ENCODE measurements around the gene EIF4EBP3. TPM values are rescaled to one million over a fixed set of nuclear protein-coding genes. Genes with fewer than 3 reads are reported as not detected.

EIF4EBP3 gene
- total and polyA plus RNA-seq, 9 of the 15 experiments (the other 6 are each of a cell fraction or from before 2014, with no cell fraction given), result 1.3 to 7.5 (median 3.8) TPM

DNA sequence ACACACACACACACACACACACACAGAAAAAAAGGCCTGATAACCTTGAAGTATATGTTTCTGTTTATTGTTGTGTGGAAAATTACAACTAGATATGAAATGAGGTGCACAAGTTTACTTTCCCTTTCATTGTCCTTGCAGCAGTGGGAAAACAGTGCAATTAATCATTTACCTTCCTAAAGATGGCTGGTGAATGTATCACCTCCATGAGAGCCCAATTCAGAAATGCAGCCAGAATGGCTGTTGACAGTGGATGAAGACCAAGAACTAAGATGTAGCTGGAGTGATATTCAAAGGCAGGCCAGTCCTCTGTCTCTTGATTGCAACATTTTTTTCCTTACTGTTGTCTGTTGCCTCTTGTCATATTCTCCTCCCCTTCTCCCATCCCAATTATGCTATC lies 49.6 kb upstream of the EIF4EBP3 start:
- no TSS peak for BruUV-seq (replicated peaks)
- in situ Hi-C loops (cut with MboI), result no loop called here
- no peaks in the 10 kb centered on the region for H4K20me1 ChIP-seq (replicated peaks; ENCODE audit: control insufficient read depth, insufficient read depth, low read length)
- TF ChIP-seq CEBPG (CRISPR knock-in tag; IDR thresholded peaks at IDR 0.05) (no peak), CEBPG (tag; conservative IDR thresholded peaks at IDR 0.05 in 1 of 2, IDR thresholded peaks at IDR 0.05 in 1 of 2) (peak in 1 of 2 experiments; percentile 21; a peak in 2 of 4 replicates), EZH2 (IDR thresholded peaks at IDR 0.05; ENCODE audit: borderline replicate concordance, low read depth, low read length) (no peak), SP2 (IDR thresholded peaks at IDR 0.05; ENCODE audit: extremely low read depth, low read depth, low read length, poor library complexity, severe bottlenecking) (no peak)
- H3K4me2 ChIP-seq (ENCODE audit: insufficient read depth, low read length), result no peak overlapping the region
- no peak for FAIRE-seq
- no peaks in the 10 kb centered on the region for H3K27me3 ChIP-seq (ENCODE audit: control insufficient read depth in 2 of 2, insufficient read depth in 2 of 2, low read length in 2 of 2)
- H3K27ac ChIP-seq (ENCODE audit: extremely low read depth, low read depth, low read length), result no peak overlapping the region
- H3K36me3 ChIP-seq (ENCODE audit: control insufficient read depth, insufficient read depth, low read length), result peaks cover 46% of the 10 kb centered on the region
- ATAC-seq, result peak; percentile 77
- ChIA-PET CTCF (ENCODE audit: low intra/inter-chr PET ratio) (no interaction called here), POLR2A (no interaction called here)
- peak in 1 of 4 experiments; percentile 4 for DNase-seq (ENCODE audit: extremely low read depth in 1 of 4, low spot score in 3 of 4)
- intact Hi-C loops (cut with micrococcal nuclease), result no loop called here
- H3K9ac ChIP-seq (ENCODE audit: insufficient read depth in 1 of 2, low read depth in 2 of 2, low read length in 2 of 2), result no peak overlapping the region
- no peaks in the 10 kb centered on the region for H3K9me1 ChIP-seq (ENCODE audit: control insufficient read depth, insufficient read depth, low read length)
- no peak overlapping the region for H3K4me3 ChIP-seq
- no peak overlapping the region for H2AFZ ChIP-seq (ENCODE audit: low read depth, low read length)
- no peaks in the 10 kb centered on the region for H3K9me3 ChIP-seq (replicated peaks; ENCODE audit: control insufficient read depth, insufficient read depth, low read depth, low read length)
- H3K4me1 ChIP-seq (replicated peaks in 1 of 2; ENCODE audit: control insufficient read depth in 2 of 2, insufficient read depth in 2 of 2, low read length in 2 of 2), result no peaks in the 10 kb centered on the region
- H3K79me2 ChIP-seq (ENCODE audit: control insufficient read depth, insufficient read depth, low read length), result no peaks in the 10 kb centered on the region; the same call in 2 of the 3 replicates

- no peak for FAIRE-seq
- H4K20me1 ChIP-seq (replicated peaks; ENCODE audit: control insufficient read depth, insufficient read depth, low read length), result no peaks in the 10 kb centered on the region
- no peak overlapping the region for H3K9ac ChIP-seq (ENCODE audit: insufficient read depth in 1 of 2, low read depth in 2 of 2, low read length in 2 of 2)
- H3K36me3 ChIP-seq (ENCODE audit: control insufficient read depth, insufficient read depth, low read length), result peaks cover 40% of the 10 kb centered on the region
- H3K4me3 ChIP-seq, result no peak overlapping the region
- no TSS peak for BruUV-seq (replicated peaks)
- no peak for TF ChIP-seq HES1 (IDR thresholded peaks at IDR 0.05; ENCODE audit: low read depth)
- H3K9me1 ChIP-seq (ENCODE audit: control insufficient read depth, insufficient read depth, low read length), result no peaks in the 10 kb centered on the region
- intact Hi-C loops (cut with micrococcal nuclease) (no loop called here), in situ Hi-C loops (cut with MboI) (no loop called here)
- ATAC-seq, result no peak
- 94% methylated on average over 1 of the region's 1 CpG for WGBS (ENCODE audit: insufficient coverage, low coverage, missing lambda C conversion rate)
- no peak for DNase-seq (ENCODE audit: extremely low read depth in 1 of 4, low spot score in 3 of 4)
- no peaks in the 10 kb centered on the region for H3K9me3 ChIP-seq (replicated peaks; ENCODE audit: control insufficient read depth, insufficient read depth, low read depth, low read length)
- ChIA-PET POLR2A (no interaction called here), CTCF (ENCODE audit: low intra/inter-chr PET ratio) (no interaction called here)
- no peak overlapping the region for H3K27ac ChIP-seq (ENCODE audit: extremely low read depth, low read depth, low read length)
- H3K4me2 ChIP-seq (ENCODE audit: insufficient read depth, low read length), result no peak overlapping the region
- H3K79me2 ChIP-seq (ENCODE audit: control insufficient read depth, insufficient read depth, low read length), result no peaks in the 10 kb centered on the region; the same call in 2 of the 3 replicates
- no peaks in the 10 kb centered on the region for H3K4me1 ChIP-seq (replicated peaks in 1 of 2; ENCODE audit: control insufficient read depth in 2 of 2, insufficient read depth in 2 of 2, low read length in 2 of 2)
- H3K27me3 ChIP-seq (ENCODE audit: control insufficient read depth in 2 of 2, insufficient read depth in 2 of 2, low read length in 2 of 2), result no peaks in the 10 kb centered on the region
- no peak overlapping the region for H2AFZ ChIP-seq (ENCODE audit: low read depth, low read length)
These were observed 48.9 kb upstream of the EIF4EBP3 start for GRCh38 chr5:140498591-140498990.
